GM21381 (cell line): ENCODE measurements around the gene S100A6.
"Not testable (repeated sequence)": the region's sequence is repeated elsewhere in the genome, so short reads cannot be mapped to it uniquely, and the experiment has no call there.

Experiments
- ATAC-seq: cut with Tn5 transposase; IDR thresholded peaks from one replicate; pipeline ENCODE4 v1.9.1; 2021; ENCODE audit warnings: mild to moderate bottlenecking, moderate library complexity; ENCODE audit not compliant: unreplicated experiment

The S100A6 gene

DNA sequence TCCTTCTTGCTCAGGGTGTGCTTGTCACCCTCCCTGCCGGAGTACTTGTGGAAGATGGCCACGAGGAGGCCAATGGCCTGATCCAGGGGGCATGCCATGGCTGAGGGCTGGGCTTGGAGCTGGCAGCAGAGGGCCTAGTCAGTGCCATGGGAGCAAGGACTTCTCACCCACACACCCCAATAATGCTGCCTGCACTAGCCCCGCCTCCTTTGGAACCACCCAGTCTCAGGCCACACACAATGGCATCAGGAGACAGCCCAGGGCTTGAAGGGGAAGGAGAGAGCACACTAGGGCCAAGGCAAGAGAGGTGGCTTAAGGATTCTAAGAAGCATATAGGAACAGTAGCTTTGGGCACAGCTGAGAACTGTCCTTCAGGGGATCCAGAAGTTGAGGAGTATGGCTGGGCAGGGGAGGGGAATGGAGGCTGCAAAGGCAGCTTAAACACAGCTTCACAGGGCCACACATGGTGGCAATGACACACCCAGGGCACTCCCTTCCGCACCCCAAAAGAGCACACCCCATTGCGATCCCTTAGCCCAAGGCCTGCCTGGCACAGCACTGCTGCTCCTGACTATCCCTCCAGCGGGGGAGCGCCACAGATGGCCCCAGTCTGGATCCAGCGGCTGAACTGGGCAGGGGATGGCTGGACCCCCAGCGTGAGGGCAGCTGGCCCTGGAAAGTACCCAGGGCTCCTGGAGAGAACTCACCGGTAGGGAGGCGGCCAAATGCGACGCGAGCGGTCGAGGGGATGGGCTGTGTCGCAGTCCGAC is at the start of gene S100A6:
TSS of gene S100A6 (minus strand) at position 750 of the 770 bp plus-strand sequence. CDS start at position 98, 652 bp downstream.
- ATAC-seq: no peak

DNA sequence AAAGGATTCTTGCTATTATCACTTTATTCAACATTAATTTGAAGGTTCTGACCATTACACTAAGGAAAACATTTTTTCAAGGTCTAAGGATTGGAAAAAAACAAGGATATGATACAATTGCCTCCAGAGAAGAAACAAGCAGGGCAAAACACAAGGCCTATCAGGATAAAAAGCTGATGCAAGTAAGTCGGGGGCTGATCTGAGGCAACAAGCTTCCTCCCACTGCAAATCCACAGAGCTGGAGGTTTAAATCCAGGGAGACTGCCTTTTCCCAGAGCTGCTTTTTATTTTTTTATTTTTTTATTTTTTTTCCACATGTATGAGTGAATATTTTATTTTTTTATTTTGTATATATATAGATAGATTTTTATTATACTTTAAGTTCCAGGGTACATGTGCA is 49.2 kb upstream of the S100A6 start:
- no peak for ATAC-seq

DNA sequence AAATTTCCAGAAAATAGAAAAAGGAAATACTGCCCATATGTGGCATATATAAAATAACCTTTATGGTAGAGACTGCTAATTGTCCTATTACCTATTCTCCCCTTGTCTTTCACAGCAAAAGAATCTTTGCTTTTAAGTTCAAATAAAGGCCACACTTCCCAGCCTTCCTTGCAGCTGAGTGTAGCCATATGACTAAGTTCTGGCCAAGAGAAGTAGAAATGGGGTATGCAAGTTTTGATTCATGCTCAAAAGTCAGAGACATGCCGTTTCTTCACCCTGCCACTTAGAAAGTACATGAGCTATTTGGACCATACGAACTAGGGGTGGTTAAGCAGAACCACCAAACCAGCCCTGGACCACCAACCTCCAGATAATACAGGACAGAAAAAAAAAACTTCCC is 48.2 kb upstream of the S100A6 start:
- ATAC-seq: no peak

DNA sequence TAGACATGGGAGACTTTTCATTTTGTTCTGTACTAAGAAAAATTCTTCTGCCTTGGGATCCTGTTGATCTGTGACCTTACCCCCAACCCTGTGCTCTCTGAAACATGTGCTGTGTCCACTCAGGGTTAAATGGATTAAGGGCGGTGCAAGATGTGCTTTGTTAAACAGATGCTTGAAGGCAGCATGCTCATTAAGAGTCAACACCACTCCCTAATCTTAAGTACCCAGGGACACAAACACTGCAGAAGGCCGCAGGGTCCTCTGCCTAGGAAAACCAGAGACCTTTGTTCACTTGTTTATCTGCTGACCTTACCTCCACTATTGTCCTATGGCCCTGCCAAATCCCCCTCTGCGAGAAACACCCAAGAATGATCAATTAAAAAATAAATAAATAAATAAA is 47.7 kb upstream of the S100A6 start:
- ATAC-seq: not testable (repeated sequence)

DNA sequence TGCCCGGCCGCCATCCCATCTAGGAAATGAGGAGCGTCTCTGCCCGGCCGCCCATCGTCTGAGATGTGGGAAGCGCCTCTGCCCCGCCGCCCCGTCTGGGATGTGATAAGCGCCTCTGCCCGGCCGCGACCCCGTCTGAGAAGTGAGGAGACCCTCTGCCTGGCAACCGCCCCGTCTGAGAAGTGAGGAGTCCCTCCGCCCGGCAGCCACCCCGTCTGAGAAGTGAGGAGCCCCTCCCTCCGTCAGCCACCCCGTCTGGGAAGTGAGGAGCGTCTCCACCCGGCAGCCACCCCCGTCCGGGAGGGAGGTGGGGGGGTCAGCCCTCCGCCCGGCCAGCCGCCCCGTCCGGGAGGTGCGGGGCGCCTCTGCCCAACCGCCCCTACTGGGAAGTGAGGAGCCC is 47.0 kb upstream of the S100A6 start:
- not testable (repeated sequence) for ATAC-seq

DNA sequence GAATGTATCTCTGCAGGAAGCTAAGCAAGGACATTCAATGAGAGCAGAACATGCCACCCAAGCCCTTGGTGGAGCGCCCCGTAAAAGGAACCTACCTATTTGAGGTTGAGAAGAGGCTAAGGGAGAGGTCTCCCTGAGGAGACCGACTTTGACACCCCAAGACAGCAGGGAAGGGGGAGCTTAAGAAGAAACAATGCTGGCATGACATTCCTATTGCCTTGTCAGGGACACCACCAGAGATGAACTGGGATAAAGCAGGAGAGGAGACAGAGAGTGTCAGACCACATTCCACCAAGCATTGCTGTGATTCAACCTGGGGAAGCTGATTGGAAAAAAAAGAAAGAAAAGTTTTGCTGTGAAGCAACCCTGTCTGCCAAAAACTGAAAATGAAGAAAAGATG is 43.1 kb upstream of the S100A6 start:
- ATAC-seq: no peak

DNA sequence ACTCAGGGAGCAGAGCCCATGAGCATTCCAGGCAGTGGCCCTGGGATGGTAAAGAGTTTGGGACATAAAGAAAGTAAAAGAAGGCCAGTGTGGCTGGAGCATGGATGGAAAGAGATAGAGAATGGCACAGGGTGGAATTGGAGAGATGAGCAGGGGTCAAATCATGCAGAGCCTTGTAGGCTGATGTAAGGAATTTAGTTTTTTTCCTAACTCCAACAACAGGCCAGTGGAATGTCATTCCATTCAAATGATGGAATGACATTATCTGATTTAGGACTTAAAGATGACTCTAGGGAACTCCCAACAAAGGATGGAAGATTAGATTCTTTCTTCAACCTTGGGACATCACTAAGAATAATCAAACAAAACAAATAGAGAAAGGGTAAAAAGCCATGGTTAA is 42.7 kb upstream of the S100A6 start:
- no peak for ATAC-seq

DNA sequence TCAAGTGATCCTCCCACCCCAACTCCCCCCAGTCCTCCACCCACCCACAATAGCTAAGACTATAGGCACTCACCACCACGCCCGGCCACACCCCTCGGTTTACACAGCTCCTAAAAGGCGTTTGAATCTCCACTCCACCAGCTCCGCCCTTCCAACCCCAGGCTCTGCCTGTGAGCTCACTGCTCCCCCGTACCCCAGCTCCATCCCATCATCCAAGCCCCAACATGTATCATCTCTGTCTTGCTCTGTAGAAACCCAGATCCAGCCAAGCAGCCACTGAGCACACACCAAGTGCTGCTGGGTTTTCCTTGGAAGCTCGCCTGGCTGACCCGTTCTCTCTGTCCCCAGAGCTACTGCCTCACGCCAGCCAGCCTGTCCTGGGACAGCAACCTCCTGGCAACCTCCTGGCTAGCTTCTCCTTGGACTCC is 41.8 kb upstream of the S100A6 start:
- no peak for ATAC-seq

DNA sequence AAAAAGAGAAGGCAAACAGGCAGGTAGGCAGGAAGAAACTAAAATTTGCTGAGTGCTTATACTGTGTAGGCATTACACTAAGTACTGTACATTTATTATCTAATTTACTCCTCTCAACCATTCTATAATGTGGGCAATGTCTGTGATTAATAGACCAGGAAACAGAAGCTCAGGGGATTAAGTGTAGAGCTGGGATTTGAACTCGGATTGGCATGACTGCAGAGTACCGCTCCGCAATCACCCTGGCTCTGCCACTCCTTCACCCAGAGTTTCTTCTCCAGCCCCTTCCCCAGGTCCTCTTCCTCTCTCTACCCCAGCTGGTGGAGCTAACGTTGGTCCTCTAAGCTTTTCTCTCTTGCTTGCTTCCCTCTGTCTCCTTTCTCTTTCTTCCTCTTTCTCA is 41.3 kb upstream of the S100A6 start:
- no peak for ATAC-seq

DNA sequence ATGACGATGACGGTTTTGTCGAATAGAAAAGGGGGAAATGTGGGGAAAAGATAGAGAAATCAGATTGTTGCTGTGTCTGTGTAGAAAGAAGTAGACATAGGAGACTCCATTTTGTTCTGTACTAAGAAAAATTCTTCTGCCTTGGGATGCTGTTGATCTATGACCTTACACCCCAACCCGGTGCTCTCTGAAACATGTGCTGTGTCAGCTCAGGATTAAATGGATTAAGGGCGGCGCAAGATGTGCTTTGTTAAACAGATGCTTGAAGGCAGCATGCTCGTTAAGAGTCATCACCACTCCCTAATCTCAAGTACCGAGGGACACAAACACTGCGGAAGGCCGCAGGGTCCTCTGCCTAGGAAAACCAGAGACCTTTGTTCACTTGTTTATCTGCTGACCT is 39.7 kb upstream of the S100A6 start:
- not testable (repeated sequence) for ATAC-seq

DNA sequence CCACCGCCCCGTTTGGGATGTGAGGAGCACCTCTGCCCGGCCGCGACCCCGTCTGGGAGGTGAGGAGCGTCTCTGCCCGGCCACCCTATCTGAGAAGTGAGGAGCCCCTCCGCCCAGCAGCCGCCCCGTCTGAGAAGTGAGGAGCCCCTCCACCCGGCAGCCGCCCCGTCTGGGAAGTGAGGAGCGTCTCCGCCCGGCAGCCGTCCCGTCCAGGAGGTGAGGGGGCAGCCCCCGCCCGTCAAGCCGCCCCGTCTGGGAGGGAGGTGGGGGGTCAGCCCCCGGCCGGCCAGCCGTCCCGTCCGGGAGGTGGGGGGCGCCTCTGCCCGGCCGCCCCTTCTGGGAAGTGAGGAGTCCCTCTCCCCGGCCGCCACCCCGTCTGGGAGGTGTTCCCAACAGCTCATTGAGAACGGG is 39.3 kb upstream of the S100A6 start:
- not testable (repeated sequence) for ATAC-seq

DNA sequence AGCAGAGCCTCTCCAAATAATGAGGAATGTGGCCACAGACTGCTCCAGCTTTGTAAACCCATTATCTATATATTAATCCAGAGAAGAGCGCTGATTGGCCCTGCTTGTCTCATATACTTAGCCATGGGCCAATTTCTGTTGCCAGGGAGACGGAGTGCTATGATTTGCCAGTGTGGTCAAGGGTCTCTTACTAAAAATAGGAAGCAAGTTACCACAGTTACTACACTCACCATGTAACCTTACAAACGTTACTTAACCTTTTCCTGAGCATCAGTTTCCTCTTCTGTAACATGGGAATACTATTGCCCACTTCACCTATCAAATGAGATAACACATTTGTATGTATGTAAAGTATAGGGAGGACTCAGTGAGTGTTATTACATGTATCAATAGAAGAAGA is 37.6 kb upstream of the S100A6 start:
- no peak for ATAC-seq

DNA sequence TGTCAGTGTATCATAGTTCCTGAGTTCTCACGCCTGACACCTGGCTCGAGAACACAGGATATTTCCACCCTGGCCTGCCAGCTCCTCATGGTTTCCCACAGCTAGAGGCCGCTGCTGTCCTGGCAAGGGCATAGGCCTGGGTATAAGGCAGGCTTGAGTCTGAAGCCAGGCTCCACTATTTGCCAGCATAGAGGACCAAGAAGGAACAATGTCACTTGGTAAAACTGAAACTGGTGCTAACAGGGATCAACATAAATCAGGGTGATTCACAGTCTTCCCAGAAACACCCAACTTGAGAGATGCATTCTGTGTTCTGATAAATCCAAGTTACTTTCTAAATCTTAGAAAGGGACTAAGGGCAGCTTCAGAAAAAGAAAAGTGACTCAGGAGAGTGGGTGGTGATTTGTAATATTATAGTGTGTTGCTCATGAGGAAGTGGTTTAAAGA is 36.8 kb upstream of the S100A6 start:
- ATAC-seq: no peak

DNA sequence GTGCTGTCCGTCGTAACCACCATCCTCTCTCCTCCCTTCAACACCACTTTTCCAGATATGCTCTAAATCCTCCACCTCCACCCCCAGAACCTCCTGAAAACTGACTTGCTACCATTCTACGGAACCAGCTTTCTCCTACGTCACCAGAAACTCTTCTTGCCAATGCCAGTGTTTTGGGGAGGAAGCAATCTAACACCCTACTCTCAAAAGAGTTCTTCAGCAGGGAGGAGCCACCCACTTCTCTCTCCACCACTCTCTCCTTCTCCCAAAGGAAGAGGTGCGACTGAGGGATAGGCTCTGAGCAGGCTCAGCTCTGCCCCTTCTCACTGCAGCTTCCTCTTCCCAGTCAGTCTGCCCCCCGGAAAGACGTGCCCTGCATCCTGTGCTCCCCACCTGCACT is 35.9 kb upstream of the S100A6 start:
- no peak for ATAC-seq

DNA sequence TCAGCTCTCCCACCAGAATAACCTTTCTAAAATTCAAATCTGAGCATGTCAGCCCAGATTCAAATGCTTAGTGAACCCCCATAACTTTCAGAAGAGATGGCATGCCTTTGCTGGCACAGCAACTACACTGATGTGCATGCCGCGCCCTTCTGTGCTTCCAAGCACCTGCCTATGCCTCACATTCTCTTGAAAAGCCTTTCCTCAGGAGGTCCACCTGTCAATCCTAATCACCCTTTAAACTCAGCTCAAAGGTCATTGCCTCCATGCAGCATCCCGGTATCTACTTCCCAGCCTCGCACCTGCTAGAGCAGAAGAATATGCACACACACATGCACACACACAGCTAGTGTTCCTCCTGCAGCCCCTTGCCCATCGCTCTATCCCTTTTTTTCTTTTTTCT is 35.1 kb upstream of the S100A6 start:
- no peak for ATAC-seq

DNA sequence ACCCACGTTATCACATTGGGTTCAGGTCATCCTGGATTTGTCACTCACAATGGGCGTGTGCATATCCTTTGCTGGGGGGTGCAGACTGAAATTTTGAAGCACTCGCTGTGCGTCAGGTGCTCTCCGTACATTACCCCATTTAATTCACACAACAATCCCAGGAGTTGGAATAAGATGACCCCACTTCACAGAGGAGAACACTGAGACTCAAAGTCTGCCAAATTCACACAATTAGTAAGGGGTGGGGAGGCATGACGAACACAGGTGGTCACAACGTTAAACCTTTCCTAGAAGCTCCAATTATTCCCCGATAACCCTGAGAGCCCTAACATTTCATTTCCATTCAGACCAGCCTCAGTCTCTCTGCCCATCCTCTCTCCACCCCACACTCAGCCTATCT is 33.7 kb upstream of the S100A6 start:
- no peak for ATAC-seq

DNA sequence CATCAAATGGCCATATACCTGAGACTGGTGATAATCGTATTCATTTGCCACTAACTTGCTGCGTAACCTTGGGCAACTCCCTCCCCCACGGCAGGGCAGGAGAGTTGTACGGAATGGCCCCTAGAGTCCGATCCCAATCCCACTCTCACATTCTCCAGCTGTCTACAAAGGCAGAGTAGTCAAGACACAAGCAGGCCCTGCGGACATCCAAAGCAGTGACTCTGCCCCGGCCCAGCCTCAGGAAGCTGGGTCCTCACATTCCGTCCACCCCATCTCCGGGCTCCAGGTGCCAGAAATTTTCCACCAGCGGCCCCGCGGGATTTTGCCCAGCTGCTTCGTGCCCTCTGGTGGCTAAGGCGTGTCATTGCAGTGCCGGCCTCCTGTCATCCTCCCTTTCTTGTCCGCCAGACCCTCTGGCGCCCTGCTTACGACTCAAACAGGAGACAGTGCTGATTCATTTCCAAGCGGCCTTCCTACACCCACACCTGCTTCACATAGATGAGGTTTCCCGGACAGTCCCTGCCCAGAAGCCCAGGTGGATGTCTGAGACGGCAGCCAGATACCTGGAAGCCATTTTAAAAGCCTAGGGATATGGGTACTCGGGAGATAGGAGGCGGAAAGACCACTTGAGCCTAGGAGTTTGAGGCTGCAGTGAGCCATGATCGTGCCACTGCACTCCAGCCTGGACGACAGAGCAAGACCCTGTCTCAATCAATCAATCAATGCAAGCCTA is 32.7 kb upstream of the S100A6 start:
- ATAC-seq: no peak

DNA sequence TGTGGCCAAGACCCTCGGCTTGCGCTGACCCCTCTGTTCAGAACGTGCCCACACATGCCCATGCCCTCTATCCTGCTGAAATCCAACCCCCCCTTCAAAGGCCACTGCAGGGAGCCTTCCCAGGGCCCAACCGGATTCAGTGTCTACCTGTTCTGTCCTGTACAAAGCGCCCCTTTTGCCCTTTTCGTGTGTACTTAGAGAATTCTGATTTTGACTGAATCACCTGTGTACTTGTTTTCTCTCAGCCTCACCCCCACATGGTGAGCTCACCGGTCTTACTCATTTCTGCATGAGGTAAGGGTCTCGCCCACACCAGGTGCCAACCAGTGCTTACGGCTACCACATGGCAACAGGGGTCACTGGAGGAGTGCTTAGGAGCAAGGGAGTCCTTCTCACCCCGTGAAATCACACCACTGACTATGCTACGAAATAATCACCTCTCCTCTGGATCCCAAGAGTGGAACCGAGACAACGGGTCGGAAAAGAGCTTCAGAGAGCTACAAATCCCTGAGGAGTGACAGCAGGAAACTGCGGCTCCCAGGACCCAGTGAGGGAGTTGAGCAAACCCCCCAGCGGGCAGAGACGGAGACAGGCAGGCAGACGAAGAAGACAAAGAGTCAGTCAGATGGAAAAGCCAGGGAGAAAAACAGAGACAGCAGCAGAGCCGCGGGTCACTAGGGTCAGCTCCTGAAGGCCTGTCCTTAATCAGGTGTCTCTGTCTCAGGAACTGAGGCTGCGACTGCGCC is 32.0 kb upstream of the S100A6 start:
- no peak for ATAC-seq

DNA sequence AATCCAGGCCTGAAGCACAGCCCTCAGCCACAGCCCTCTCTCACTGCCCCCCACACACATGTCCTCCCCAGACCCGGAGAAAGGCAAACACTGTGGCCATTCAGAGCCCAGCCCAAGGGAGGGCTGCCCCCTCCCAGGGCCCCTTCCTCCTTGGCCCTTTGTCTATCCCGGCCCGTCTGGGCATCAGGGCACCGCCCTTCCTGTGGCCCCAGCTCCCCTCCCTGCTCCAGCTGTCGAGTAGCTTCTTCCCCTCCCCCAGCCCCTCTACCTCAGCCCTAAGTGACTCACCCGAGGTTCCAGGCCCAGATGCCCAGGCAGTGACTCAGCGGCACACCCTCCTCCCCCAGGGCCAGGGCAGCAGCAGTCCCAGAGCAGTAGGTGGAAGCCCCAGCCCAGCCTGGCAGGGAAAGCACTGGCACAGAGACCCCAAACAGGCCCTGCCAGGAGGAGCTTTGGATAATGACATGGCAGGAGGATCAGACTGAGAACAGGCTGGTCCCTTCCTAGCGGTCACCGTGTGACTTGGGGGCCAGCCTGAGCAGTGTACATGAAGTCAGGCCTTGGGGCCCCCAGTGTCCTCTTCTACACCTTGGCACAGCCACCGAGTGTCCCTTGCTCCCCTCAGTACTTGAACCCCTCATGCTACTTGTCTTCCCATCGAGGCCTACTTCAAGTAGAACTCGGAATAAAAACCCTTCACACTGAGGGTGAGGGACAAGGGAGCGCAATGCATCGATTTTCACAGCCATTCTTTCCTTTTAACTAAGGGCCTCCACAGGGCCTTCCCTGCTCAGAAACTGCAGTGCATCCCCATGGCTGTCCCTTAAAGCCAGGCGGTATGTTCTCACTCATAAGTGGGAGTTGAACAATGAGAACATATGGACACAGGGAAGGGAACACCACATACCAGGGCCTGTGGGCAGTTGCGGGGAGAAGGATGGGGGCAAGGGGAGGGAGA is 30.9 kb upstream of the S100A6 start:
- ATAC-seq: no peak
